HepG2 (cell line): Measurements from ENCODE around the gene PROC. TPM values are rescaled to one million over a fixed set of nuclear protein-coding genes. Genes with fewer than 3 reads are reported as not detected.
A peak's percentile ranks its signal among the peaks of the same experiment; 100 is the strongest.

Source experiments
- CEBPB ChIP-seq: IDR thresholded peaks from 2 replicates; pipeline ENCODE4 v1.6.1; 2011; ENCODE audit warnings: low read depth, low read length, improper control_type of control experiment, borderline replicate concordance
- CEBPG ChIP-seq: IDR thresholded peaks from 2 replicates; pipeline ENCODE4 v1.6.1; 2016
- EP300 ChIP-seq, 3 experiments: sonication (generic) in 1 of 3; formaldehyde crosslinking in 1 of 3; IDR thresholded peaks; 2 replicates each; pipeline versions ENCODE4 v1.5.1 to v1.6.1; 2011 to 2020; ENCODE audit warnings: low read depth in 2 of 3, low read length in 2 of 3, borderline replicate concordance in 1 of 3, improper control_type of control experiment in 1 of 3, mild to moderate bottlenecking in 1 of 3, missing genetic modification reagents in 1 of 3, moderate library complexity in 1 of 3
- HOXA3 ChIP-seq: sonication (generic); formaldehyde crosslinking; IDR thresholded peaks from 2 replicates; pipeline ENCODE4 v1.5.0; 2020; ENCODE audit warnings: missing genetic modification reagents
- RBAK ChIP-seq: sonication (generic); formaldehyde crosslinking; IDR thresholded peaks from 2 replicates; pipeline ENCODE4 v1.5.1; 2020; ENCODE audit warnings: mild to moderate bottlenecking, missing genetic modification reagents
- WIZ ChIP-seq: sonication (generic); formaldehyde crosslinking; IDR thresholded peaks from 2 replicates; pipeline ENCODE4 v1.5.1; 2020; ENCODE audit warnings: mild to moderate bottlenecking, missing genetic modification reagents
- ZBTB38 ChIP-seq: sonication (generic); formaldehyde crosslinking; IDR thresholded peaks from 2 replicates; pipeline ENCODE4 v1.5.1; 2020; ENCODE audit warnings: mild to moderate bottlenecking, missing genetic modification reagents
- ZNF878 ChIP-seq: sonication (generic); formaldehyde crosslinking; IDR thresholded peaks from 2 replicates; pipeline ENCODE4 v1.8.1; 2023; ENCODE audit warnings: mild to moderate bottlenecking, missing genetic modification reagents, moderate library complexity
- polyA plus RNA-seq, 8 experiments: library from polyadenylated mRNA; depleted of rRNA in 3 of 8; stranded (reverse) in 7 of 8; unstranded in 1 of 8; fragments of >200 nt; fragmentation: Illumina TruSeq in 4 of 8; extraction: Trizol in 4 of 8; gene quantifications; 2 replicates each; pipeline versions ENCODE4 v1.2.1 to v1.2.3, GENCODE V29; 2011 to 2016; ENCODE audit warnings: low read depth in 4 of 8, missing spikeins in 1 of 8, mixed read lengths in 1 of 8; ENCODE audit not compliant: insufficient read depth in 1 of 8
- total RNA-seq, 5 experiments: library from RNA; depleted of rRNA; stranded (reverse); fragments of >200 nt; fragmentation: Illumina TruSeq; extraction: Trizol; gene quantifications; 2 replicates each; pipeline ENCODE4 v1.2.3, GENCODE V29; 2016; ENCODE audit warnings: low read depth in 1 of 5
- TF ChIP-seq, protein P1 (sequence below), 2 experiments: sonication (generic) in 1 of 2; formaldehyde crosslinking in 1 of 2; IDR thresholded peaks; 2 replicates each; pipeline versions ENCODE4 v1.4.0 to v1.6.1; 2016 to 2020; ENCODE audit warnings: borderline replicate concordance in 1 of 2, low read depth in 1 of 2, mild to moderate bottlenecking in 1 of 2, missing genetic modification reagents in 1 of 2
- TF ChIP-seq, protein P2 (sequence below): sonication (generic); formaldehyde crosslinking; IDR thresholded peaks from 2 replicates; pipeline ENCODE4 v1.5.0; 2020; ENCODE audit warnings: missing genetic modification reagents, mild to moderate bottlenecking, borderline replicate concordance
- TF ChIP-seq, protein P3 (sequence below), 2 experiments: sonication (generic) in 1 of 2; formaldehyde crosslinking in 1 of 2; IDR thresholded peaks; 2 replicates each; pipeline versions ENCODE4 v1.5.1 to v1.6.1; 2011 to 2020; ENCODE audit warnings: borderline replicate concordance in 1 of 2, low read depth in 1 of 2, low read length in 1 of 2, mild to moderate bottlenecking in 1 of 2, missing genetic modification reagents in 1 of 2, moderate library complexity in 1 of 2

Gene PROC
- total and polyA plus RNA-seq, 2 of the 13 experiments (the other 11 are each of a cell fraction or from before 2014, with no cell fraction given), result 134 to 185 TPM

DNA sequence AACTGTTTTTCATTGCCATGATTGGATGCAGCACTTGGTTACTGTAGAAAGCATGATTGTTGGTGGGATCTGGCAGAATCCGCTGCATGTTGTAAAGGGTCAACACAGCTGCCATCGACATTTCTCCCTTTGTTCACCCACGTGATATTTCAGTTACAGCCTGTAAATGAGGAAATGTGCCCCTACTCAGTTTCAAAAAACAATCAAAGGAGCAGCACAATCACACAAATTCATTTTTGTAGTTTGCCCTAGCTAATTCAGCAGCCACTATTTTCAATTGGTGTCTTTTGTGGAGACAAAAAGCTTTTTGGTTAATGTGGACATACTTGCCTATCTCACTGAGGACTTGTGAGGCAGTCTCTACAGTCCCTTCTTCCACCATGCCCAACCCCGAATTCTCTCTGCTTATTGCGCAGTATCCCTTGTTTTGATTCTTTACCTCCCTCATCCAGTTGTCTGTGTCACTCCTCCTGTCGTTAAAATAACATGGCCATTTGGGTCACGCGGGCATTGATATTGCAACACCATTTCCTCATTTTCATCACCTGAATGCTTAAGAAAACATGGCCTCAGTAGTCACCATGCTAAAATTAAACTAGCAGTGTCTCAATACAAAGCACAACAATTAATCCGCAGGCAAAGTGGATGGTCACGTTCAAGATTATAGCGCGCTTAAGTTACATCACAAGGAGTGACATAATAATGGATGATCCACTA, 6.4 kb upstream of the PROC start (continued):
- TF ChIP-seq, protein P1, sequence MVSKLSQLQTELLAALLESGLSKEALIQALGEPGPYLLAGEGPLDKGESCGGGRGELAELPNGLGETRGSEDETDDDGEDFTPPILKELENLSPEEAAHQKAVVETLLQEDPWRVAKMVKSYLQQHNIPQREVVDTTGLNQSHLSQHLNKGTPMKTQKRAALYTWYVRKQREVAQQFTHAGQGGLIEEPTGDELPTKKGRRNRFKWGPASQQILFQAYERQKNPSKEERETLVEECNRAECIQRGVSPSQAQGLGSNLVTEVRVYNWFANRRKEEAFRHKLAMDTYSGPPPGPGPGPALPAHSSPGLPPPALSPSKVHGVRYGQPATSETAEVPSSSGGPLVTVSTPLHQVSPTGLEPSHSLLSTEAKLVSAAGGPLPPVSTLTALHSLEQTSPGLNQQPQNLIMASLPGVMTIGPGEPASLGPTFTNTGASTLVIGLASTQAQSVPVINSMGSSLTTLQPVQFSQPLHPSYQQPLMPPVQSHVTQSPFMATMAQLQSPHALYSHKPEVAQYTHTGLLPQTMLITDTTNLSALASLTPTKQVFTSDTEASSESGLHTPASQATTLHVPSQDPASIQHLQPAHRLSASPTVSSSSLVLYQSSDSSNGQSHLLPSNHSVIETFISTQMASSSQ (IDR thresholded peaks at IDR 0.05; ENCODE audit: low read depth), result no peak
- TF ChIP-seq, protein P1 (CRISPR knock-in tag; IDR thresholded peaks at IDR 0.05; ENCODE audit: borderline replicate concordance), result no peak
- TF ChIP-seq, protein P2, sequence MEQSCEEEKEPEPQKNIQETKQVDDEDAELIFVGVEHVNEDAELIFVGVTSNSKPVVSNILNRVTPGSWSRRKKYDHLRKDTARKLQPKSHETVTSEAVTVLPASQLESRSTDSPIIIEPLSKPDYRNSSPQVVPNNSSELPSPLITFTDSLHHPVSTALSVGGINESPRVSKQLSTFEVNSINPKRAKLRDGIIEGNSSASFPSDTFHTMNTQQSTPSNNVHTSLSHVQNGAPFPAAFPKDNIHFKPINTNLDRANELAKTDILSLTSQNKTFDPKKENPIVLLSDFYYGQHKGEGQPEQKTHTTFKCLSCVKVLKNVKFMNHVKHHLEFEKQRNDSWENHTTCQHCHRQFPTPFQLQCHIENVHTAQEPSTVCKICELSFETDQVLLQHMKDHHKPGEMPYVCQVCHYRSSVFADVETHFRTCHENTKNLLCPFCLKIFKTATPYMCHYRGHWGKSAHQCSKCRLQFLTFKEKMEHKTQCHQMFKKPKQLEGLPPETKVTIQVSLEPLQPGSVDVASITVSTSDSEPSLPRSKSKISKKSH, result no peak
- TF ChIP-seq, protein P3, sequence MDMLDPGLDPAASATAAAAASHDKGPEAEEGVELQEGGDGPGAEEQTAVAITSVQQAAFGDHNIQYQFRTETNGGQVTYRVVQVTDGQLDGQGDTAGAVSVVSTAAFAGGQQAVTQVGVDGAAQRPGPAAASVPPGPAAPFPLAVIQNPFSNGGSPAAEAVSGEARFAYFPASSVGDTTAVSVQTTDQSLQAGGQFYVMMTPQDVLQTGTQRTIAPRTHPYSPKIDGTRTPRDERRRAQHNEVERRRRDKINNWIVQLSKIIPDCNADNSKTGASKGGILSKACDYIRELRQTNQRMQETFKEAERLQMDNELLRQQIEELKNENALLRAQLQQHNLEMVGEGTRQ (IDR thresholded peaks at IDR 0.05; ENCODE audit: low read depth, low read length), result no peak
- TF ChIP-seq, protein P3 (CRISPR knock-in tag; IDR thresholded peaks at IDR 0.05; ENCODE audit: borderline replicate concordance), result peak; percentile 51; the same call in 1 of the 2 replicates
- peak; percentile 69; the same call in 1 of the 2 replicates for TF ChIP-seq CEBPB
- TF ChIP-seq CEBPG (CRISPR knock-in tag), result peak; percentile 69
- no peak for TF ChIP-seq ZNF878 (CRISPR knock-in tag)
- no peak; a peak in 1 of 4 replicates for TF ChIP-seq EP300 (IDR thresholded peaks at IDR 0.05; ENCODE audit: low read depth in 2 of 2, low read length in 2 of 2)
- TF ChIP-seq EP300 (CRISPR knock-in tag; IDR thresholded peaks at IDR 0.05; ENCODE audit: borderline replicate concordance), result 0 out of 2 replicates have a peak, but pooled peaks have one; percentile 28
- TF ChIP-seq HOXA3, result peak; percentile 52
- TF ChIP-seq WIZ (CRISPR knock-in tag), result peak; percentile 53; the same call in 1 of the 2 replicates
- TF ChIP-seq RBAK, result 0 out of 2 replicates have a peak, but pooled peaks have one; percentile 29
- peak; percentile 33; the same call in 1 of the 2 replicates for TF ChIP-seq ZBTB38 (CRISPR knock-in tag)
